Activated effector memory CD4-positive, alpha-beta T cell treated with Interleukin-2 at 50 U/mL for 16 hours (primary cell): ENCODE measurements around the gene FCRLB.
"Not testable (repeated sequence)": the region's sequence is repeated elsewhere in the genome, so short reads cannot be mapped to it uniquely, and the experiment has no call there.

Experiments used
- DNase-seq: peaks from one replicate; pipeline ENCODE4 v3.0.0-alpha.2; 2020

FCRLB gene, protein sequence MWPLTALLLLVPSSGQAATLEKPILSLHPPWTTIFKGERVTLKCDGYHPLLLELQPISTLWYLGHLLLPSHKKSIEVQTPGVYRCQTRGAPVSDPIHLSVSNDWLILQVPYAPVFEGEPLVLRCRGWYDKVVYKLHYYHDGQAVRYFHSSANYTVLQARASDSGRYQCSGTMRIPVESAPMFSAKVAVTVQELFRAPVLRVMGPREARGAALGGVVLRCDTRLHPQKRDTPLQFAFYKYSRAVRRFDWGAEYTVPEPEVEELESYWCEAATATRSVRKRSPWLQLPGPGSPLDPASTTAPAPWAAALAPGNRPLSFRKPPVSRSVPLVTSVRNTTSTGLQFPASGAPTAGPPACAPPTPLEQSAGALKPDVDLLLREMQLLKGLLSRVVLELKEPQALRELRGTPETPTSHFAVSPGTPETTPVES

GRCh38 chr1:161720956-161721737, at the start of gene FCRLB:
Gene FCRLB (plus strand): TSS chr1:161721544. CDS start chr1:161722673, 1,129 bp downstream.
- no peak for DNase-seq

DNA sequence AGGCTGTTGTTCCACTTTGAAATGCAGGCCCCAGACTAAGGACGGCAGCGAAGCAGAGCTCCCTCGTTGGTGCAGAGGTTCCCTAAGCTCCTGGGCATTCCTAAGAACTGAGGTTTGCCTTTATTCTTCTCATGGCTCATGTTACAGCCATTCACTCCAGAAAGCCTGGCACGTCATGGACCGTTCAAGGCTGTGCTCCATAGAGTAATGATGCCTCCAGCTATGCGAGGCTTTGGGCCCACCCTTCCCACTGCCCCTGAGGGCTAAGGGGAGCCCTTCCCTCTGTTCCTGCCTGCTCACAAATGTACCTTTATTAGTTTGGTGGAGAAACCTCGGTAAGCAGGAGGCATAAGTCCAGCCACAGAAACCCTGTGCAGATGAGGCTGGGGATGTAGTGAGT, 47.9 kb upstream of the FCRLB start:
- not testable (repeated sequence) for DNase-seq

- DNase-seq, result not testable (repeated sequence)
These were observed 46.9 kb upstream of the FCRLB start for GRCh38 chr1:161674447-161674846.

DNA sequence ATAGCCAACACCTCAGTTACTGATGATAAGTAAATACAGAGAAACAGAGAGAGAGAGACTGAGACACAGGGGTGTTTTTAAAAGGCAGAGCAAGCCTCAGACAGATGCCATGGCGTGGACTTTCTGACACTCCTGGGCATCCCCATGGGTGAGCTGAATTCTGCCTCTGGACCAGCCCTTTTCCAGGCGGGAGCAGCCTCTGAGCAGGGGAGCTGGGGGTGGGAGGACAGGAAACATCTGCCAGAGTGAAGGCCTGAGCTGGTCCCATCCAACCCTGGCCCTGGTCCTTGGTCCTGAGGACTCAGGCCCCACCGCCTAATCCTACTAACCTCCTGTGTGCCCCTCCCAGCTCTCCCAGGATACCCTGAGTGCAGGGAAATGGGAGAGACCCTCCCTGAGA, 46.4 kb upstream of the FCRLB start:
- not testable (repeated sequence) for DNase-seq

GRCh38 chr1:161676441-161676840, 44.9 kb upstream of the FCRLB start:
- DNase-seq, result no peak

DNA sequence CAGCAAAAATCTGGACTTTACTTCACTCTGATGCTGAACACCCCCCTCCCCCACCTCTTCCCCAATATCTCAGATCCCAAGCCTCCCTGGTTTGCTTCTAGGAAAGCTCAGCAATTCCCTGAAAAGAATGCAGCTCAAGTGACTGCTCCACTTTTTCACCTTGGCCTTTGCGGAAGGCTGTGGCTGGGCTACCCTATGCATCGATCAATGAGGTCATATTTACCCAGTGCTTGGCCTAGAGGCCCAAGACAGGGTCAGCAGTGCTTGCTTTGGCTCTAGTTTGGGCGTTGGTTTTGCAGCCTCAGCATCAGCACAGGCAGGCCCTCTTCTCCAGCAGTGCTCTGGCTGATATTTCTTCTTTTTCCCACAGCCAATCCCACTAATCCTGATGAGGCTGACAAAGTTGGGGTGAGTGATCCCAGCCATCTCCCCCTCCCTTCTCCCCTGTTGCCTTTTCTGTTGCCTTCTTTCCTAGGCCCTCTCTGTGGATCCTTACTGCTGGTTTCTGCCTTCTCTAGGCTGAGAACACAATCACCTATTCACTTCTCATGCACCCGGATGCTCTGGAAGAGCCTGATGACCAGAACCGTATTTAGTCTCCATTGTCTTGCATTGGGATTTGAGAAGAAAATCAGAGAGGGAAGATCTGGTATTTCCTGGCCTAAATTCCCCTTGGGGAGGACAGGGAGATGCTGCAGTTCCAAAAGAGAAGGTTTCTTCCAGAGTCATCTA, 44.2 kb upstream of the FCRLB start:
- DNase-seq, result no peak

- no peak for DNase-seq
These were observed 42.8 kb upstream of the FCRLB start for GRCh38 chr1:161678500-161678899.

- DNase-seq, result no peak
These were observed 39.5 kb upstream of the FCRLB start for GRCh38 chr1:161681879-161682278.

GRCh38 chr1:161688946-161689345, 32.4 kb upstream of the FCRLB start:
- no peak for DNase-seq

GRCh38 chr1:161691846-161692245, 29.5 kb upstream of the FCRLB start:
- no peak for DNase-seq

DNA sequence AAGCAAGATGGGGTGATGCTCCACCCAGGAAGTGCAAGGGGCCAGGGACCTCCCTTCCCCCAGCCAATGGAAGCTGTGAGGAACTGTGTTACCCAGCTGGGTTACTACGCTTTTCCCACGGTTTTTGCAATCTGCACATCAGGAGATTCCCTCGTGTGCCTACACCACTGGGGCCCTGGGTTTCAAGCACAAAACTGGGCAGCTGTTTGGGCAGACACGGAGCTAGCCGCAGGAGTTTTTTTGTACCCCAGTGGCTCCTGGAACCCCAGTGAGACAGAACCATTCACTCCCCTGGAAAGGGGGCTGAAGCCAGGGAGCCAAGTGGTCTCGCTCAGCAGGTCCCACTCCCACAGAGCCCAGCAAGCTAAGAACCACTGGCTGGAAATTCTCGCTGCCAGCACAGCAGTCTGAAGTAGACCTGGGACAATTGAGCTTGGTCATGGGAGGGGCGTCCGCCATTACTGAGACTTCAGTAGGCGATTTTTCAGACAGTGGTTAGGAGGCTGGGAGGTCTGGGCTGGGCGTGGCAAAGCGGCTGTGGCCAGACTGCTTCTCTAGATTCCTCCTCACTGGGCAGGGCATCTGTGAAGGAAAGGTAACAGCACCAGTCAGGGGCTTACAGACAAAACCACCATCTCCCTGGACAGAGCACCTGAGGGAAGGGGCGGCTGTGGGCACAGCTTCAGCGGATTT, 28.2 kb upstream of the FCRLB start:
- DNase-seq, result not testable (repeated sequence)

DNA sequence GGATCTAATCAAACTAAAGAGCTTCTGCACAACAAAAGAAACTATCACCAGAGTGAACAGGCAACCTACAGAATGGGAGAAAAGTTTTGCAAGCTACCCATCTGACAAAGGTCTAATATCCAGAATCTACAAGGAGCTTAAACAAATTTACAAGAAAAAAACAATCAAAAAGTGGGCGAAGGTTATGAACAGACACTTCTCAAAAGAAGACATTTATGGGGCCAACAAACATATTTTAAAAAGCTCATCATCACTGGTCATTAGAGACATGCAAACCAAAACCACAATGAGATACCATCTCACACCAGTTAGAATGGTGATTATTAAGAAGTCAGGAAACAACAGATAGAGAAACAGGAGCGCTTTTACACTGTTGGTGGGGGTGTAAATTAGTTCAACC, 23.0 kb upstream of the FCRLB start:
- DNase-seq, result not testable (repeated sequence)

DNA sequence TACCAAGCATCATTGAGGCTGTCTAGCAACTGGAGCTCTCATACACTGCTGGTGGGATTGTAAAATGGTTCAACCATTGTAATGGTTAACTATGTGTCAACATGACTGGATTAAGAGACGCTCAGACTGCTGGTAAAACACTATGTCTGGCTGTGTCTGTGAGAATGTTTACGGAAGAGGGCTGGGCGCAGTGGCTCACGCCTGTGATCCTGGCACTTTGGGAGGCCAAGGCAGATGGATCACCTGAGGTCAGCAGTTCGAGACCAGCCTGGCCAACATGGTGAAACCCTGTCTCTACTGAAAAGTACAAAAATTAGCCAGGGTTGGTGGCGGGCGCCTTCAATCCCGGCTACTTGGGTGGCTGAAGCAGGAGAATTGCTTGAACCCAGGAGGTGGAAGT, 19.1 kb upstream of the FCRLB start:
- no peak for DNase-seq

GRCh38 chr1:161705537-161705936, 15.8 kb upstream of the FCRLB start:
- no peak for DNase-seq

DNA sequence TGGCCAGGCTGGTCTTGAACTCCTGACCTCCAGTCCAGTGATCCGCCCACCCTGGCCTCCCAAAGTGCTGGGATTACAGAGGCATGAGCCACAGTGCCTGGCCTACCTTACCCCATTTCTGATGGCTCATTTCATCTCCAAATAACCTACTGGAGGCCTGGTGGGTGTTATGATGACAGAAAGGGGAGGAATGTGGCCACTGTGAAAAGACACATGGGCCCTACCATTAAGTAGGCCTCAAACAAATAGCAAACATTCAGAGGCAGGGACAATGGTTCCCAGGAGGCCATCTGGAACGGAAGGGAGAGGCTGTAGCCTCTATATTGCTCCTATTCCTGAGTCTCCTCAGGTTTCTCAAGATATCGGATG, 15.2 kb upstream of the FCRLB start:
- no peak for DNase-seq

GRCh38 chr1:161706482-161707347, 14.6 kb upstream of the FCRLB start, which contains the start of gene FCRLA:
Gene FCRLA (plus strand): TSS chr1:161707229. CDS start chr1:161707265, 36 bp downstream.
- no peak for DNase-seq

DNA sequence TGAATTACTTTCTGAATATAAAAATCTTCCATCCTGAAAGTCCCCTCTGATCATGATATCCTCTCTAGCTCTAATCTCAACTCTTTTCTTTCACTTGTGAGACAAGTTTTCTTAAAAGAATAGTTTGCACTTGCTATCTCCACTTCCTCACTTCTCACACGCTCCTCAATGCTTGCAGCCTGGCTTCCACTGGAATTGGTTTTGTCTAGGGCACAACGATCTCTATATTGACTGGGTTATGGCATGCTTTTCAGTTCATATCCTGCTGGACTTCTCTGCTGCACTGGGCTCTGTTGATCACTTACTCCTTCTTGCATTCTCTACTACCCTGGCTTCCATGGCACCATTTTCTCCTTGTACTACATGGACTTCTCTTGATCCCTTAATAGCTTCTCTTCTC, 13.8 kb upstream of the FCRLB start:
- no peak for DNase-seq

DNA sequence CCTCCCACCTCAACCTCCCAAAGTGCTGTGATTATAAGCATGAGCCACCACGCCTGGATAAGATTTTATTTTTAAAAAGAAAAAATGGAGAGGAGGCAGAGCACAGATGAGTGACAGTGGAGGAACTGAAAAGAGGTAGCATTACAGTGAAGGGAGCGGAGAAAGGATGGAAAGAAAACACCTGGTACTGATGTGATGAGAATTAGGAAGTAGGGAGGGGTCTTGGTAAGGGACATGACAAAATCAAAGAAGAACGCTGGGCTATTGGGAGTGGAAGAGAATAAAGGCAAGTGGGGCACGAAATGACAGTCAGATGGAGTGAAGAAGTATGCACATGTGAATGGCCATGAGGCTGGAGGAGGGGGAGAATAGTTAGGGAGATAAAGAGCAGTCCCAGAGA, 12.0 kb upstream of the FCRLB start:
- DNase-seq, result no peak

- DNase-seq, result no peak
These were observed 10.8 kb upstream of the FCRLB start for GRCh38 chr1:161710560-161710959.

- no peak for DNase-seq
These were observed 2.6 kb upstream of the FCRLB start for GRCh38 chr1:161718559-161719324.

DNA sequence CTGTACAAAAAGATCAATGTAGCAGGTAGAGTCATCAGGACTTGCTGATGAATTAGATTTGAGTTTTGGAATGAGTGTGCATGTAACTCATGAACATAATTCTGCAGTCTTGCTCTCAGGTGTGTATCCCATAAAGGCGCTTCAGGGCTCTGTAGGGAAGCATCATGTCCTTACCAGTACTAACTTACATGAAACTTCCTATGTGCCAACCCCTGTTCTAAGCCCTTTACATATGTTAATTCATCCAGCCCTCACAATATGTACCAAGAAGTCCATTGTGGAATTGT, 2.1 kb upstream of the FCRLB start:
- no peak for DNase-seq
